ENCODE measurements around the gene GLRX3. TPM values are rescaled to one million over a fixed set of nuclear protein-coding genes. Genes with fewer than 3 reads are reported as not detected.

GLRX3 gene
- total and polyA plus RNA-seq, 2 of the 13 experiments (the other 11 are each of a cell fraction or from before 2014, with no cell fraction given) = 91.4 to 135 TPM

- TF ChIP-seq PHF5A (CRISPR knock-in tag; IDR thresholded peaks at IDR 0.05; ENCODE audit: low read depth, unreplicated experiment) = no peak
- peak; percentile 84; the same call in 1 of the 2 replicates for TF ChIP-seq ZNF451 (CRISPR knock-in tag; IDR thresholded peaks at IDR 0.05)
- TF ChIP-seq ZHX1 (CRISPR knock-in tag; IDR thresholded peaks at IDR 0.05; ENCODE audit: low read depth) = 0 out of 2 replicates have a peak, but pooled peaks have one; percentile 14
- TF ChIP-seq ZFP91 (CRISPR knock-in tag; IDR thresholded peaks at IDR 0.05; ENCODE audit: borderline replicate concordance) = peak; percentile 83; the same call in 1 of the 2 replicates
- TF ChIP-seq IRF2 (CRISPR knock-in tag; IDR thresholded peaks at IDR 0.05) = peak; percentile 34; the same call in 1 of the 2 replicates
- no peak for TF ChIP-seq ZFP36L2 (CRISPR knock-in tag; IDR thresholded peaks at IDR 0.05)
- TF ChIP-seq ZNF329 (CRISPR knock-in tag; IDR thresholded peaks at IDR 0.05; ENCODE audit: low read depth) = no peak; the same call in 1 of the 2 replicates
- 0 out of 2 replicates have a peak, but pooled peaks have one; percentile 63 for TF ChIP-seq ZNF580 (CRISPR knock-in tag; IDR thresholded peaks at IDR 0.05; ENCODE audit: borderline replicate concordance, low read depth)
- TF ChIP-seq CTCF (CRISPR knock-in tag; IDR thresholded peaks at IDR 0.05) = no peak
- TF ChIP-seq ZNF563 (CRISPR knock-in tag; IDR thresholded peaks at IDR 0.05) = peak; percentile 37; the same call in 1 of the 2 replicates
- TF ChIP-seq NFIB (CRISPR knock-in tag; IDR thresholded peaks at IDR 0.05; ENCODE audit: borderline replicate concordance) = no peak
- TF ChIP-seq ZNF749 (CRISPR knock-in tag; IDR thresholded peaks at IDR 0.05; ENCODE audit: borderline replicate concordance) = peak; percentile 70; the same call in 1 of the 2 replicates
- peak; percentile 93 for TF ChIP-seq RBFOX2 (IDR thresholded peaks at IDR 0.05; ENCODE audit: low read depth, low read length)
- TF ChIP-seq CCDC6 (CRISPR knock-in tag; IDR thresholded peaks at IDR 0.05) = 0 out of 2 replicates have a peak, but pooled peaks have one; percentile 67
- TF ChIP-seq, protein P1, sequence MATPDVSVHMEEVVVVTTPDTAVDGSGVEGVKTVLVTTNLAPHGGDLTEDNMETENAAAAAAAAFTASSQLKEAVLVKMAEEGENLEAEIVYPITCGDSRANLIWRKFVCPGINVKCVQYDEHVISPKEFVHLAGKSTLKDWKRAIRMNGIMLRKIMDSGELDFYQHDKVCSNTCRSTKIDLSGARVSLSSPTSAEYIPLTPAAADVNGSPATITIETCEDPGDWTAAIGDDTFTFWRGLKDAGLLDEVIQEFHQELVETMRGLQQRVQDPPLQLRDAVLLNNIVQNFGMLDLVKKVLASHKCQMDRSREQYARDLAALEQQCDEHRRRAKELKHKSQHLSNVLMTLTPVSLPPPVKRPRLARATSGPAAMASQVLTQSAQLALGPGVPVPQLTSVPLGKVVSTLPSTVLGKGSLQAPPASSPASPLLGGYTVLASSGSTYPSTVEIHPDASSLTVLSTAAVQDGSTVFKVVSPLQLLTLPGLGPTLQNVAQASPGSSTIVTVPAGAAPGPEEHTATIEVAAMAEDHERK (CRISPR knock-in tag; IDR thresholded peaks at IDR 0.05; ENCODE audit: low read depth) = peak; percentile 71
- TF ChIP-seq SYNCRIP (IDR thresholded peaks at IDR 0.05; ENCODE audit: insufficient read depth, low read depth, low read length) = no peak
- peak; percentile 75 for TF ChIP-seq KDM5A (IDR thresholded peaks at IDR 0.05; ENCODE audit: borderline replicate concordance, low read length)
- TF ChIP-seq KLF15 (CRISPR knock-in tag; IDR thresholded peaks at IDR 0.05; ENCODE audit: borderline replicate concordance) = peak; percentile 22; the same call in 1 of the 2 replicates
- peak; percentile 4 for TF ChIP-seq TBL1XR1 (IDR thresholded peaks at IDR 0.05; ENCODE audit: borderline replicate concordance, low read length, partially characterized antibody)
These were observed 25.7 kb upstream of the GLRX3 start, which contains the start of gene C10orf143 (continued) for GRCh38 chr10:130110246-130111112.

All from HepG2 (cell line).